ENCODE measurements around the gene TDRD1.

Gene TDRD1

DNA sequence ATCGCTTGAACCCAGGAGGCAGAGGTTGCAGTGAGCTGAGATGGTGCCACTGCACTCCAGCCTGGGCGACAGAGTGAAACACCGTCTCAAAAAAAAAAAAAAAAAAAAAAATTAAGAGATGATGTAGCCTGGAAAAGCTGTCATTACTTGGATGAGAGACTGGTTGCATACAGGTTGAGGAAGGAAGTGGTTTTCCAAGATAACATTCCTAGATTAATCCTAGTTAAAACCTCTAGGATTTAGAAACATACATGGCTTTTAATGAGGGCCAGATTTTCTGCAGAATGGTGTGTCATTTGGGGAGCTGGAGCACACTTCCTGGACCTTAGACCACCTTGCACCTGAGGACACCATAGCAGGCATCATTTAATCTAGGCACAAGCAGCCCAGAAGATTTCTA is 77.7 kb downstream of the TDRD1 start:
- DNase-seq = no peak
- H3K27me3 ChIP-seq (replicated peaks in 2 of 5; ENCODE audit: control insufficient read depth in 4 of 5, insufficient read depth in 5 of 5, low read length in 4 of 5) = no peaks in the 10 kb centered on the region
- H3K27ac ChIP-seq (ENCODE audit: insufficient read depth in 1 of 2, low read depth in 1 of 2, low read length in 2 of 2, poor library complexity in 1 of 2, severe bottlenecking in 2 of 2) = no peak overlapping the region
- H3K9me3 ChIP-seq (ENCODE audit: control extremely low read depth in 1 of 5, control insufficient read depth in 4 of 5, insufficient read depth in 2 of 5, low read depth in 1 of 5, low read length in 4 of 5) = no peaks in the 10 kb centered on the region
- 100% methylated on average over 1 of the region's 3 CpGs for WGBS (ENCODE audit: insufficient coverage)
- POLR2A ChIA-PET = no interaction called here
- H3K4me1 ChIP-seq (ENCODE audit: control extremely low read depth in 1 of 4, control insufficient read depth in 4 of 4, insufficient read depth in 4 of 4, low read length in 3 of 4) = peaks cover 0 to 2% (median 0%) of the 10 kb centered on the region in 4 experiments
- peaks cover 0 to 5% (median 0%) of the 10 kb centered on the region in 4 experiments for H3K36me3 ChIP-seq (ENCODE audit: control insufficient read depth in 4 of 4, insufficient read depth in 4 of 4, low read length in 3 of 4)
- H3K4me3 ChIP-seq (ENCODE audit: control insufficient read depth in 1 of 7, extremely low read depth in 1 of 7, insufficient read depth in 4 of 7, low read depth in 2 of 7, low read length in 6 of 7) = no peak overlapping the region
- CTCF ChIA-PET = no interaction called here

DNA sequence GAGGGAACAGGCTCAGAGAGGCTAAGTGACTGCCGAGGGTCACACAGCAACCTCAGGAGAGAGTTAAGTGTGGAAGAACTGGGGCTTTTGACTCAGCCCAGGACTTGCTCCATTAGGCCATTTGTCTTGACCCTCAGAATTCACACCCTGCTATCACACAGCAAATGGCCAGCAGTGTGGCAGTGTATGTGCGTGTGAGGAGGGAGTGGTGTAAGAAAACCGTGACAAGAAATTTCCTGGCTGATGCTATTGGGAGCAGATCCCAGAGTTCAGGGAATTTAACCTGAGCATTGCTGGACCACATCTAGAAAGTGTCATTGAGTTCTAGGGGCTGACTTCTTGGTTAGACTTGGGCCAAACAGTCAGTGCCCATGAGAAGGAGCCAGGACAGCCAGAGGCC is 78.3 kb downstream of the TDRD1 start:
- Histone ChIP-seq H3K27ac (ENCODE audit: insufficient read depth in 1 of 2, low read depth in 1 of 2, low read length in 2 of 2, poor library complexity in 1 of 2, severe bottlenecking in 2 of 2) (no peak overlapping the region), H3K4me1 (ENCODE audit: control extremely low read depth in 1 of 4, control insufficient read depth in 4 of 4, insufficient read depth in 4 of 4, low read length in 3 of 4) (peaks cover 0 to 2% (median 0%) of the 10 kb centered on the region in 4 experiments), H3K27me3 (replicated peaks in 2 of 5; ENCODE audit: control insufficient read depth in 4 of 5, insufficient read depth in 5 of 5, low read length in 4 of 5) (no peaks in the 10 kb centered on the region), H3K9me3 (ENCODE audit: control extremely low read depth in 1 of 5, control insufficient read depth in 4 of 5, insufficient read depth in 2 of 5, low read depth in 1 of 5, low read length in 4 of 5) (no peaks in the 10 kb centered on the region), H3K36me3 (ENCODE audit: control insufficient read depth in 4 of 4, insufficient read depth in 4 of 4, low read length in 3 of 4) (peaks cover 0 to 5% (median 0%) of the 10 kb centered on the region in 4 experiments), H3K4me3 (ENCODE audit: control insufficient read depth in 1 of 7, extremely low read depth in 1 of 7, insufficient read depth in 4 of 7, low read depth in 2 of 7, low read length in 6 of 7) (no peak overlapping the region)
- POLR2A ChIA-PET = interaction anchor here (1.0 kb wide), 1 partner anchor 14 kb away, joined by 4 read pairs; no protein-coding TSS in a partner anchor
- no peak for DNase-seq
- WGBS (ENCODE audit: insufficient coverage) = 96% methylated on average over 3 of the region's 3 CpGs
- CTCF ChIA-PET = no interaction called here

DNA sequence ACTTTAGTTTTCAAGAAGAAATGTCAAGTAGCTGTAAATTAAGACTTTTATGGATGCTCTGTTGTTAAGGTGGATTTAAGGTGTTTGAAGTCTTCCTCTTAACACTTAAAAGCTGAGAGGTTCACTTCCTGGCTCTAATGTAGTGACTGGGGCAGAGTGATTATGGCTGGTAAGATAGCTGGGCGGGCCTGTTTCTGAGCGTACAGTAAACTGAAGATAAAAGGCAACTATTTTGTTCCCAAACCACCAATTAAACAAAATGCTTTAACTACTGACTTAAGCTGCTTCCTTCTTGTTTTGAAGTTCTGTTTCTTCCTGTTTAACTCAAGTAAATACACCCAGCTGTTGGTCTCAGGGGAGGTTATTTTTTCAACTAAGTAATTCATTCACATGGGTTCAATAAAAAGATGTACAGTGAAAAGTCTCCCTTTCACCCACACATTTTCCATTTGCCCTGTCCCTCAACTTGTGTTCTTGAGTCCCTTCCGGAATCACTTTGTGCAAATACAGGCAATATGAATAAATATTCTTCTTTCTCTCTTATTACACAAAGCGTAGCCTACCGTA is 79.2 kb downstream of the TDRD1 start:
- Histone ChIP-seq H3K27me3 (replicated peaks in 2 of 5; ENCODE audit: control insufficient read depth in 4 of 5, insufficient read depth in 5 of 5, low read length in 4 of 5) (no peaks in the 10 kb centered on the region), H3K36me3 (ENCODE audit: control insufficient read depth in 4 of 4, insufficient read depth in 4 of 4, low read length in 3 of 4) (peaks cover 0 to 5% (median 0%) of the 10 kb centered on the region in 4 experiments), H3K4me1 (ENCODE audit: control extremely low read depth in 1 of 4, control insufficient read depth in 4 of 4, insufficient read depth in 4 of 4, low read length in 3 of 4) (peaks cover 0 to 2% (median 0%) of the 10 kb centered on the region in 4 experiments), H3K9me3 (ENCODE audit: control extremely low read depth in 1 of 5, control insufficient read depth in 4 of 5, insufficient read depth in 2 of 5, low read depth in 1 of 5, low read length in 4 of 5) (no peaks in the 10 kb centered on the region), H3K27ac (ENCODE audit: insufficient read depth in 1 of 2, low read depth in 1 of 2, low read length in 2 of 2, poor library complexity in 1 of 2, severe bottlenecking in 2 of 2) (no peak overlapping the region), H3K4me3 (ENCODE audit: control insufficient read depth in 1 of 7, extremely low read depth in 1 of 7, insufficient read depth in 4 of 7, low read depth in 2 of 7, low read length in 6 of 7) (no peak overlapping the region)
- ChIA-PET CTCF (interaction anchor here (1.0 kb wide), 2 partner anchors 9 to 46 kb away, joined by 3 read pairs; no protein-coding TSS in a partner anchor), POLR2A (interaction anchor here (1.0 kb wide), 1 partner anchor 13 kb away, joined by 4 read pairs; no protein-coding TSS in a partner anchor)
- 100% methylated on average over 1 of the region's 5 CpGs for WGBS (ENCODE audit: insufficient coverage)
- peak; percentile 25 to 64 (median 29) for DNase-seq

DNA sequence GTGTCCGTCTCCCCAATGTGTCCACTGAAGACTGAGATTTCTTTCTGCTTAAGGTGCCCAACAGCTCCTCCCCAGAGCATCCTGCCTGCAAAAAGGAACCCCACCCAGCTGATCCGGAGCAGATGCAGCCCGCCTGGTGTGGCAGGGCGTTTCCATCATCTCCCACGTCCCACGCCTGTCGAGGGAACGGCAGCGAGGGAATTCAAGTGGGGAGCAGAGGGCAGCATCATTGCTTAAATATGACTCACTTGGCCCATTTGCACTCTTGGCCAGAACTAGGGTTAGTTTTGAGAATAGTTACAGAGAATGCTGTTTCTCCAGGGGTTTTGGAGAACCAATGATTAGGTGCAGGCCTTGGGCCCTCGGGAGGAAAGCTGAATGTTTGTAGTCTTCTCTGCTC is 80.7 kb downstream of the TDRD1 start:
- DNase-seq = no peak
- 97% methylated on average over 7 of the region's 10 CpGs for WGBS (ENCODE audit: insufficient coverage)
- Histone ChIP-seq H3K27me3 (replicated peaks in 2 of 5; ENCODE audit: control insufficient read depth in 4 of 5, insufficient read depth in 5 of 5, low read length in 4 of 5) (no peaks in the 10 kb centered on the region), H3K27ac (ENCODE audit: insufficient read depth in 1 of 2, low read depth in 1 of 2, low read length in 2 of 2, poor library complexity in 1 of 2, severe bottlenecking in 2 of 2) (no peak overlapping the region), H3K4me3 (ENCODE audit: control insufficient read depth in 1 of 7, extremely low read depth in 1 of 7, insufficient read depth in 4 of 7, low read depth in 2 of 7, low read length in 6 of 7) (no peak overlapping the region), H3K9me3 (ENCODE audit: control extremely low read depth in 1 of 5, control insufficient read depth in 4 of 5, insufficient read depth in 2 of 5, low read depth in 1 of 5, low read length in 4 of 5) (no peaks in the 10 kb centered on the region), H3K36me3 (ENCODE audit: control insufficient read depth in 4 of 4, insufficient read depth in 4 of 4, low read length in 3 of 4) (no peaks in the 10 kb centered on the region), H3K4me1 (ENCODE audit: control extremely low read depth in 1 of 4, control insufficient read depth in 4 of 4, insufficient read depth in 4 of 4, low read length in 3 of 4) (peaks cover 0 to 2% (median 0%) of the 10 kb centered on the region in 4 experiments)
- POLR2A ChIA-PET = interaction anchor here (0.6 kb wide), 1 partner anchor 692 kb away, joined by 3 read pairs; no protein-coding TSS in a partner anchor
- CTCF ChIA-PET = no interaction called here

DNA sequence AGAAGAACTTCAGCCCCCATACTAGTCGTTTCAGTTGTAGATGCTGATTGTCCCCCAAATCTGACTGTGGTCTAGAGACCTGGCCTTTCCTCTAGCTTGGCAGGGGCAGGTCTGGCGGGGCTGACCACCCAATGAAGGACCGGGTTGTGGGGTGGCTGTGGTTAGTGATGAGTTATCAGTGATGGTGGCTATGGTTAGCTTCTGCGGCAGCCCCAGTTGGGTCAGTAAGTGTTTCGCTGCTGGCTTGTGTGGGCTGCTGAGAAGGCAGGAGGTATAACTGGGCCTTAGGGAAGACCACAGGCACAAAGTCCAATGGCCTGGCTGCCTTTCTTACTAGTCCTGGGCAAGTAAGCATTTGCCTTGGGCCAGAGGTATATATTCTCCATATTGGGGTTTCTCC is 81.2 kb downstream of the TDRD1 start:
- no peak for DNase-seq
- no peaks in the 10 kb centered on the region for H3K9me3 ChIP-seq (ENCODE audit: control extremely low read depth in 1 of 5, control insufficient read depth in 4 of 5, insufficient read depth in 2 of 5, low read depth in 1 of 5, low read length in 4 of 5)
- H3K27ac ChIP-seq (ENCODE audit: insufficient read depth in 1 of 2, low read depth in 1 of 2, low read length in 2 of 2, poor library complexity in 1 of 2, severe bottlenecking in 2 of 2) = no peak overlapping the region
- no peaks in the 10 kb centered on the region for H3K36me3 ChIP-seq (ENCODE audit: control insufficient read depth in 4 of 4, insufficient read depth in 4 of 4, low read length in 3 of 4)
- no peak overlapping the region for H3K4me3 ChIP-seq (ENCODE audit: control insufficient read depth in 1 of 7, extremely low read depth in 1 of 7, insufficient read depth in 4 of 7, low read depth in 2 of 7, low read length in 6 of 7)
- POLR2A ChIA-PET = interaction anchor here (0.6 kb wide), 1 partner anchor 692 kb away, joined by 3 read pairs; no protein-coding TSS in a partner anchor
- no peaks in the 10 kb centered on the region for H3K27me3 ChIP-seq (replicated peaks in 2 of 5; ENCODE audit: control insufficient read depth in 4 of 5, insufficient read depth in 5 of 5, low read length in 4 of 5)
- CTCF ChIA-PET = interaction anchor here (1.4 kb wide), 1 partner anchor 10 kb away, joined by 3 read pairs; no protein-coding TSS in a partner anchor
- peaks cover 0 to 2% (median 0%) of the 10 kb centered on the region in 4 experiments for H3K4me1 ChIP-seq (ENCODE audit: control extremely low read depth in 1 of 4, control insufficient read depth in 4 of 4, insufficient read depth in 4 of 4, low read length in 3 of 4)
- WGBS (ENCODE audit: insufficient coverage) = 100% methylated on average over 4 of the region's 5 CpGs

DNA sequence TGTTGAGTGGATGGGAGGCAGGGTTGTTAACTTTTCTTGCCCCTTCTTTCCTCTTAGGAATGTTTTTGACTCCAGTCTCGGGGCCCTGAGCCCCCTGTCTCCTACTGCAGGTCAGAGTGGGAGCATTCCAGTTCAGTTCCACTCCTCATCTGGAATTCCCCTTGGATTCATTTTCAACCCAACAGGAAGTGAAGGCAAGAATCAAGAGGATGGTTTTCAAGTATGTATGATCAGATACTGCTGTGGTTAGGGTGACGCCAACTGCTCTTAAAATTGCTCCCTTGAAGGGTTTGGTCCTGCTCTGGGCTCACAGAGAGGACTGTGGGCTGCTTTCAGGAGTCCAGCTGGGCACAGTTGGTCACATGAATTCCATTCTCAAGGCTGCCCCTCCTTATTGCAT is 81.9 kb downstream of the TDRD1 start:
- 80% methylated on average over 1 of the region's 2 CpGs for WGBS (ENCODE audit: insufficient coverage)
- Histone ChIP-seq H3K27me3 (replicated peaks in 2 of 5; ENCODE audit: control insufficient read depth in 4 of 5, insufficient read depth in 5 of 5, low read length in 4 of 5) (no peaks in the 10 kb centered on the region), H3K4me3 (ENCODE audit: control insufficient read depth in 1 of 7, extremely low read depth in 1 of 7, insufficient read depth in 4 of 7, low read depth in 2 of 7, low read length in 6 of 7) (no peak overlapping the region), H3K4me1 (ENCODE audit: control extremely low read depth in 1 of 4, control insufficient read depth in 4 of 4, insufficient read depth in 4 of 4, low read length in 3 of 4) (peaks cover 0 to 2% (median 0%) of the 10 kb centered on the region in 4 experiments), H3K36me3 (ENCODE audit: control insufficient read depth in 4 of 4, insufficient read depth in 4 of 4, low read length in 3 of 4) (no peaks in the 10 kb centered on the region), H3K9me3 (ENCODE audit: control extremely low read depth in 1 of 5, control insufficient read depth in 4 of 5, insufficient read depth in 2 of 5, low read depth in 1 of 5, low read length in 4 of 5) (no peaks in the 10 kb centered on the region), H3K27ac (ENCODE audit: insufficient read depth in 1 of 2, low read depth in 1 of 2, low read length in 2 of 2, poor library complexity in 1 of 2, severe bottlenecking in 2 of 2) (no peak overlapping the region)
- ChIA-PET CTCF (interaction anchor here (1.4 kb wide), 1 partner anchor 11 kb away, joined by 3 read pairs; no protein-coding TSS in a partner anchor), POLR2A (no interaction called here)
- no peak for DNase-seq

DNA sequence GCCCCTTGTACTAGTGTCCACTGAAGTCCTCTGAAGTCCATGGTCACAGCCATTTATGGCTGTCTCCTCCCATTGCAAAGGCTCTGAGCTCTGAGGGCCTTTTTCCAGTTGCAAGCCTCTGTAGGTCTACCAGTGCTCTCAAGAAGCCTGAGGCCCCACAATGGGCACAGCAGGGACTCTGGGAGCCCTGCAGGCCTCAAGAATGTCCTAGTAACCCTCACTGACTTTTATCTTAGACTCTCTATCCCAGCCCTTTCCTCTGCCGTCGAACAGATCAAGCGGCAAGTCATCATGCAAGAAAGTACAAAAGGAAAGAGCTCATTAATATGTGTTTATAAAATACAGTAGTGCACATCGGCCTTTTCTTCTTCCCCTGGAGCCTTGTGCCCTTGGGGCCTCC is 83.3 kb downstream of the TDRD1 start:
- CTCF ChIA-PET = interaction anchor here (0.8 kb wide), 1 partner anchor 12 kb away, joined by 3 read pairs; no protein-coding TSS in a partner anchor

More for the DNA sequence above, 83.3 kb downstream of the TDRD1 start:
- Histone ChIP-seq H3K36me3 (ENCODE audit: control insufficient read depth in 4 of 4, insufficient read depth in 4 of 4, low read length in 3 of 4) (no peaks in the 10 kb centered on the region), H3K4me3 (ENCODE audit: control insufficient read depth in 1 of 7, extremely low read depth in 1 of 7, insufficient read depth in 4 of 7, low read depth in 2 of 7, low read length in 6 of 7) (no peak overlapping the region), H3K9me3 (ENCODE audit: control extremely low read depth in 1 of 5, control insufficient read depth in 4 of 5, insufficient read depth in 2 of 5, low read depth in 1 of 5, low read length in 4 of 5) (no peaks in the 10 kb centered on the region), H3K27me3 (replicated peaks in 2 of 5; ENCODE audit: control insufficient read depth in 4 of 5, insufficient read depth in 5 of 5, low read length in 4 of 5) (no peaks in the 10 kb centered on the region), H3K27ac (ENCODE audit: insufficient read depth in 1 of 2, low read depth in 1 of 2, low read length in 2 of 2, poor library complexity in 1 of 2, severe bottlenecking in 2 of 2) (no peak overlapping the region), H3K4me1 (ENCODE audit: control extremely low read depth in 1 of 4, control insufficient read depth in 4 of 4, insufficient read depth in 4 of 4, low read length in 3 of 4) (peaks cover 0 to 7% (median 0%) of the 10 kb centered on the region in 4 experiments)
- no peak for DNase-seq
- WGBS (ENCODE audit: insufficient coverage) = 90% methylated on average over 2 of the region's 4 CpGs
- POLR2A ChIA-PET = no interaction called here
